PFSK-1 (cell line): Measurements from ENCODE around the gene CFAP97D2.

Experiments
- FOXP2 ChIP-seq: optimal IDR thresholded peaks from 2 replicates; pipeline ENCODE3; 2011; ENCODE audit warnings: borderline replicate concordance, control low read depth, inconsistent platforms; ENCODE audit not compliant: insufficient read depth; ENCODE audit errors: extremely low read length, extremely low read depth
- POLR2AphosphoS5 ChIP-seq: IDR thresholded peaks from 2 replicates; pipeline ENCODE4 v1.6.1; 2012; ENCODE audit warnings: low read depth, mild to moderate bottlenecking, control low read depth, low read length, moderate library complexity
- REST ChIP-seq, 2 experiments: IDR thresholded peaks; 2 replicates each; pipeline versions ENCODE4 v1.6.1 to v1.8.0; 2011 to 2012; ENCODE audit warnings: low read depth in 2 of 2, low read length in 2 of 2, control low read depth in 1 of 2, inconsistent platforms in 1 of 2, mild to moderate bottlenecking in 1 of 2, moderate library complexity in 1 of 2; ENCODE audit not compliant: insufficient read depth in 1 of 2
- SIN3A ChIP-seq: IDR thresholded peaks from 2 replicates; pipeline ENCODE4 v1.6.1; 2012; ENCODE audit warnings: mild to moderate bottlenecking, low read length, moderate library complexity, borderline replicate concordance; ENCODE audit not compliant: insufficient read depth
- TAF1 ChIP-seq: IDR thresholded peaks from 2 replicates; pipeline ENCODE4 v1.6.1; 2012; ENCODE audit warnings: low read length, control low read depth, borderline replicate concordance; ENCODE audit not compliant: insufficient read depth

Gene CFAP97D2

GRCh38 chr13:114260814-114261213 lies 81.8 kb downstream of the CFAP97D2 start:
- TF ChIP-seq TAF1 (no peak), SIN3A (no peak), REST (IDR thresholded peaks at IDR 0.05; ENCODE audit: insufficient read depth in 1 of 2, low read depth in 2 of 2, low read length in 2 of 2) (no peak), FOXP2 (no peak), POLR2AphosphoS5 (no peak)

GRCh38 chr13:114261328-114261965 lies 82.4 kb downstream of the CFAP97D2 start:
- TF ChIP-seq POLR2AphosphoS5 (no peak), REST (IDR thresholded peaks at IDR 0.05; ENCODE audit: insufficient read depth in 1 of 2, low read depth in 2 of 2, low read length in 2 of 2) (no peak), SIN3A (no peak), TAF1 (no peak), FOXP2 (no peak)

GRCh38 chr13:114263578-114263977 lies 84.5 kb downstream of the CFAP97D2 start:
- no peak for TF ChIP-seq REST (IDR thresholded peaks at IDR 0.05; ENCODE audit: insufficient read depth in 1 of 2, low read depth in 2 of 2, low read length in 2 of 2)
- TF ChIP-seq POLR2AphosphoS5: no peak
- TF ChIP-seq FOXP2: no peak
- no peak for TF ChIP-seq TAF1
- TF ChIP-seq SIN3A: no peak

- no peak for TF ChIP-seq FOXP2
- TF ChIP-seq REST (IDR thresholded peaks at IDR 0.05; ENCODE audit: insufficient read depth in 1 of 2, low read depth in 2 of 2, low read length in 2 of 2): no peak
- TF ChIP-seq SIN3A: no peak
- no peak for TF ChIP-seq TAF1
- no peak for TF ChIP-seq POLR2AphosphoS5
These were observed 86.0 kb downstream of the CFAP97D2 start for GRCh38 chr13:114264886-114265611.

GRCh38 chr13:114266241-114266640 lies 87.2 kb downstream of the CFAP97D2 start:
- TF ChIP-seq SIN3A (no peak), REST (IDR thresholded peaks at IDR 0.05; ENCODE audit: insufficient read depth in 1 of 2, low read depth in 2 of 2, low read length in 2 of 2) (no peak), FOXP2 (no peak)
